CD8-positive, alpha-beta memory T cell (primary cell): Measurements from ENCODE around the gene KLF9. TPM values are rescaled to one million over a fixed set of nuclear protein-coding genes. Genes with fewer than 3 reads are reported as not detected.

Experiments
- CTCF ChIA-PET: fragments of 350-600 bp; sonication (Branson Sonifier 250); formaldehyde crosslinking; loops from one replicate; lab custom pipeline; 2021; ENCODE audit warnings: antibody characterized with exemption; lab: Charles Lee
- POLR2A ChIA-PET: fragments of 350-600 bp; sonication (Branson Sonifier 250); formaldehyde crosslinking; loops from one replicate; lab custom pipeline; 2021; ENCODE audit warnings: antibody characterized with exemption; lab: Charles Lee
- DNase-seq, 5 donors: peaks; one replicate each; pipeline versions ENCODE4 v3.0.0 to v3.0.0-alpha.2; 2020 to 2022; ENCODE audit warnings: mixed read lengths in 1 of 5
- H3K27ac ChIP-seq: one replicate; pipeline ENCODE4 v1.7.0; 2013; ENCODE audit warnings: low read depth, mild to moderate bottlenecking, low read length, moderate library complexity
- H3K27me3 ChIP-seq: 2 replicates; pipeline ENCODE4 v1.7.0; 2013; ENCODE audit warnings: low read length, mild to moderate bottlenecking; ENCODE audit not compliant: insufficient read depth, poor library complexity, severe bottlenecking
- H3K36me3 ChIP-seq: 2 replicates; pipeline ENCODE4 v1.7.0; 2013; ENCODE audit warnings: mild to moderate bottlenecking, low read length, moderate library complexity; ENCODE audit not compliant: insufficient read depth
- H3K4me1 ChIP-seq: 2 replicates; pipeline ENCODE4 v1.7.0; 2013; ENCODE audit warnings: mild to moderate bottlenecking, low read length, moderate library complexity; ENCODE audit not compliant: insufficient read depth
- H3K4me3 ChIP-seq: 2 replicates; pipeline ENCODE4 v1.7.0; 2013; ENCODE audit warnings: mild to moderate bottlenecking, low read length
- H3K9me3 ChIP-seq: 2 replicates; pipeline ENCODE4 v1.7.0; 2013; ENCODE audit warnings: mild to moderate bottlenecking, low read length
- H3K27ac Mint-ChIP-seq, 8 donors: one replicate each; pipeline ENCODE4 v1.8.0; 2020 to 2021; ENCODE audit warnings: mixed read lengths in 8 of 8, mild to moderate bottlenecking in 6 of 8, inconsistent platforms in 3 of 8, moderate library complexity in 3 of 8
- H3K27me3 Mint-ChIP-seq, 2 donors: one replicate each; pipeline ENCODE4 v1.8.0; 2020 to 2021; ENCODE audit warnings: mixed read lengths in 2 of 2, mild to moderate bottlenecking in 1 of 2, moderate library complexity in 1 of 2
- H3K36me3 Mint-ChIP-seq, 3 donors: one replicate each; pipeline ENCODE4 v1.8.0; 2020 to 2021; ENCODE audit warnings: mixed read lengths in 3 of 3, inconsistent platforms in 1 of 3, mild to moderate bottlenecking in 1 of 3
- H3K4me1 Mint-ChIP-seq, 3 donors: one replicate each; pipeline ENCODE4 v1.8.0; 2020 to 2021; ENCODE audit warnings: mixed read lengths in 3 of 3, inconsistent platforms in 1 of 3, mild to moderate bottlenecking in 1 of 3
- H3K4me3 Mint-ChIP-seq, 7 donors: one replicate each; pipeline ENCODE4 v1.8.0; 2020 to 2021; ENCODE audit warnings: mixed read lengths in 7 of 7, mild to moderate bottlenecking in 6 of 7, moderate library complexity in 4 of 7, inconsistent platforms in 2 of 7
- H3K9me3 Mint-ChIP-seq, 5 donors: one replicate each; pipeline ENCODE4 v1.8.0; 2020 to 2022; ENCODE audit warnings: mixed read lengths in 5 of 5, mild to moderate bottlenecking in 3 of 5, moderate library complexity in 2 of 5, inconsistent platforms in 1 of 5
- polyA plus RNA-seq: library from polyadenylated mRNA; unstranded; fragments of 300-500 nt; fragmentation: Illumina TruSeq; gene quantifications from one replicate; pipeline ENCODE4 v1.2.3, GENCODE V29; 2021
- total RNA-seq, 2 experiments: library from RNA; stranded (reverse); gene quantifications; one replicate each; pipeline ENCODE4 v1.2.3, GENCODE V29; 2021

KLF9 gene
- total and polyA plus RNA-seq, 3 experiments from 2014 or later: 3.9 to 20.2 (median 19.2) TPM

GRCh38 chr9:70420441-70421271 lies 6.2 kb upstream of the KLF9 start:
- Histone ChIP-seq H3K27me3 (no peaks in the 10 kb centered on the region), H3K36me3 (no peaks in the 10 kb centered on the region), H3K4me1 (peaks cover 37% of the 10 kb centered on the region), H3K27ac (peak overlapping the region; percentile 96), H3K4me3 (peak overlapping the region; percentile 90), H3K9me3 (no peaks in the 10 kb centered on the region)
- H3K4me3 Mint-ChIP-seq: peak overlapping the region; percentile 93 to 98 (median 96)
- ChIA-PET CTCF (interaction anchor here (1.0 to 2.4 kb wide), 9 partner anchors 9 to 181 kb away, joined by 3 to 13 read pairs (median 4); no protein-coding TSS in a partner anchor), POLR2A (interaction anchor here (0.8 to 4.2 kb wide), 13 partner anchors 8 to 182 kb away, joined by 3 to 29 read pairs (median 4); partner anchors contain the start of genes KLF9 and SMC5)
- H3K36me3 Mint-ChIP-seq: peaks cover 0 to 4% (median 0%) of the 10 kb centered on the region in 3 donors
- H3K27me3 Mint-ChIP-seq: peaks cover 0 to 2% of the 10 kb centered on the region in 2 donors
- H3K27ac Mint-ChIP-seq: peak overlapping the region; percentile 97 to 100 (median 98)
- H3K4me1 Mint-ChIP-seq: peaks cover 42 to 54% (median 50%) of the 10 kb centered on the region in 3 donors
- H3K9me3 Mint-ChIP-seq: no peaks in the 10 kb centered on the region
- peak in 2 of 5 donors; percentile 28 to 49 for DNase-seq

GRCh38 chr9:70419556-70420440 lies 5.3 kb upstream of the KLF9 start:
- peak overlapping the region; percentile 90 for H3K4me3 ChIP-seq
- no peaks in the 10 kb centered on the region for H3K36me3 ChIP-seq
- H3K27ac ChIP-seq: peak overlapping the region; percentile 96
- ChIA-PET POLR2A (interaction anchor here (0.6 to 4.2 kb wide), 15 partner anchors 7 to 661 kb away, joined by 3 to 29 read pairs (median 4); partner anchors contain the start of genes KLF9 and SMC5), CTCF (interaction anchor here (0.9 to 2.4 kb wide), 2 partner anchors 59 to 182 kb away, joined by 3 to 13 read pairs; no protein-coding TSS in a partner anchor)
- H3K9me3 Mint-ChIP-seq: no peaks in the 10 kb centered on the region
- H3K4me1 Mint-ChIP-seq: peaks cover 44 to 58% (median 54%) of the 10 kb centered on the region in 3 donors
- peaks cover 43% of the 10 kb centered on the region for H3K4me1 ChIP-seq
- DNase-seq: peak; percentile 83 to 93 (median 85)
- H3K27me3 Mint-ChIP-seq: peaks cover 0 to 2% of the 10 kb centered on the region in 2 donors
- no peaks in the 10 kb centered on the region for H3K9me3 ChIP-seq
- peak overlapping the region; percentile 93 to 98 (median 96) for H3K4me3 Mint-ChIP-seq
- peak overlapping the region; percentile 97 to 100 (median 98) for H3K27ac Mint-ChIP-seq
- peaks cover 0 to 4% (median 0%) of the 10 kb centered on the region in 3 donors for H3K36me3 Mint-ChIP-seq
- H3K27me3 ChIP-seq: no peaks in the 10 kb centered on the region

- ChIA-PET CTCF (interaction anchor here (0.7 to 1.2 kb wide), 4 partner anchors 13 to 66 kb away, joined by 3 to 4 read pairs (median 3); no protein-coding TSS in a partner anchor), POLR2A (interaction anchor here (0.5 to 4.2 kb wide), 13 partner anchors 8 to 1947 kb away, joined by 3 to 18 read pairs (median 4); partner anchors contain the start of gene SMC5)
- H3K4me3 Mint-ChIP-seq: peak overlapping the region; percentile 93 to 98 (median 96)
- peaks cover 51% of the 10 kb centered on the region for H3K4me1 ChIP-seq
- peaks cover 0 to 4% (median 0%) of the 10 kb centered on the region in 3 donors for H3K36me3 Mint-ChIP-seq
- no peaks in the 10 kb centered on the region for H3K36me3 ChIP-seq
- H3K27ac Mint-ChIP-seq: peak overlapping the region; percentile 94 to 100 (median 98)
- H3K27me3 Mint-ChIP-seq: peaks cover 0 to 2% of the 10 kb centered on the region in 2 donors
- DNase-seq: peak; percentile 61 to 91 (median 87)
- H3K9me3 ChIP-seq: no peaks in the 10 kb centered on the region
- H3K9me3 Mint-ChIP-seq: no peaks in the 10 kb centered on the region
- peak overlapping the region; percentile 96 for H3K27ac ChIP-seq
- H3K27me3 ChIP-seq: no peaks in the 10 kb centered on the region
- H3K4me1 Mint-ChIP-seq: peaks cover 52 to 63% (median 62%) of the 10 kb centered on the region in 3 donors
- peak overlapping the region; percentile 90 for H3K4me3 ChIP-seq
Observed at GRCh38 chr9:70418822-70419555, 4.5 kb upstream of the KLF9 start.

- peaks cover 0 to 4% of the 10 kb centered on the region in 2 donors for H3K27me3 Mint-ChIP-seq
- CTCF ChIA-PET: interaction anchor here (1.3 to 2.1 kb wide), 2 partner anchors 11 to 69 kb away, joined by 3 to 5 read pairs; no protein-coding TSS in a partner anchor
- no peak for DNase-seq
- H3K4me1 Mint-ChIP-seq: peaks cover 36 to 56% (median 50%) of the 10 kb centered on the region in 3 donors
- Histone ChIP-seq H3K27me3 (no peaks in the 10 kb centered on the region), H3K9me3 (no peaks in the 10 kb centered on the region), H3K36me3 (no peaks in the 10 kb centered on the region), H3K27ac (peak overlapping the region; percentile 98), H3K4me3 (no peak overlapping the region), H3K4me1 (peaks cover 40% of the 10 kb centered on the region)
- peaks cover 0 to 26% (median 0%) of the 10 kb centered on the region in 3 donors for H3K36me3 Mint-ChIP-seq
- H3K27ac Mint-ChIP-seq: peak overlapping the region in 4 of 8 donors; percentile 37 to 100 (median 73)
- POLR2A ChIA-PET: no interaction called here
- no peak overlapping the region for H3K4me3 Mint-ChIP-seq
- no peaks in the 10 kb centered on the region for H3K9me3 Mint-ChIP-seq
Observed at GRCh38 chr9:70415476-70415875, 1.0 kb upstream of the KLF9 start.

GRCh38 chr9:70415041-70415440 lies 584 bp upstream of the KLF9 start:
- Histone ChIP-seq H3K27ac (peak overlapping the region; percentile 98), H3K9me3 (no peaks in the 10 kb centered on the region), H3K36me3 (no peaks in the 10 kb centered on the region), H3K27me3 (no peaks in the 10 kb centered on the region), H3K4me1 (peaks cover 42% of the 10 kb centered on the region), H3K4me3 (no peak overlapping the region)
- peaks cover 0 to 4% of the 10 kb centered on the region in 2 donors for H3K27me3 Mint-ChIP-seq
- H3K4me1 Mint-ChIP-seq: peaks cover 40 to 57% (median 52%) of the 10 kb centered on the region in 3 donors
- ChIA-PET CTCF (interaction anchor here (0.8 to 2.1 kb wide), 4 partner anchors 9 to 187 kb away, joined by 3 to 5 read pairs (median 4); no protein-coding TSS in a partner anchor), POLR2A (no interaction called here)
- DNase-seq: no peak
- H3K36me3 Mint-ChIP-seq: peaks cover 0 to 26% (median 0%) of the 10 kb centered on the region in 3 donors
- H3K4me3 Mint-ChIP-seq: peak overlapping the region in 2 of 7 donors; percentile 98
- no peaks in the 10 kb centered on the region for H3K9me3 Mint-ChIP-seq
- peak overlapping the region in 6 of 8 donors; percentile 100 for H3K27ac Mint-ChIP-seq

GRCh38 chr9:70413464-70413798 lies 1.0 kb downstream of the KLF9 start:
- no peaks in the 10 kb centered on the region for H3K9me3 Mint-ChIP-seq
- peak overlapping the region; percentile 100 for H3K27ac Mint-ChIP-seq
- ChIA-PET POLR2A (interaction anchor here (1.0 to 3.0 kb wide), 5 partner anchors 8 to 1370 kb away, joined by 3 to 29 read pairs (median 4); no protein-coding TSS in a partner anchor), CTCF (interaction anchor here (1.5 to 2.1 kb wide), 2 partner anchors 71 to 189 kb away, joined by 4 to 5 read pairs; no protein-coding TSS in a partner anchor)
- peaks cover 0 to 22% (median 0%) of the 10 kb centered on the region in 3 donors for H3K36me3 Mint-ChIP-seq
- H3K4me1 Mint-ChIP-seq: peaks cover 42 to 58% (median 51%) of the 10 kb centered on the region in 3 donors
- H3K4me3 ChIP-seq: peak overlapping the region; percentile 49
- H3K9me3 ChIP-seq: no peaks in the 10 kb centered on the region
- peaks cover 39% of the 10 kb centered on the region for H3K4me1 ChIP-seq
- peak in 2 of 5 donors; percentile 54 to 82 for DNase-seq
- no peaks in the 10 kb centered on the region for H3K27me3 ChIP-seq
- H3K27me3 Mint-ChIP-seq: peaks cover 0 to 2% of the 10 kb centered on the region in 2 donors
- H3K27ac ChIP-seq: peak overlapping the region; percentile 98
- no peaks in the 10 kb centered on the region for H3K36me3 ChIP-seq
- H3K4me3 Mint-ChIP-seq: peak overlapping the region; percentile 95 to 99 (median 98)
